GM13976 (cell line): Measurements from ENCODE around the gene IRF3.

ENCODE experiments used
- DNase-seq: peaks from one replicate; pipeline ENCODE4 v3.0.0; 2012; ENCODE audit warnings: low spot score
- CTCF ChIP-seq: IDR thresholded peaks from 2 replicates; pipeline ENCODE4 v1.5.1; 2012; ENCODE audit warnings: borderline replicate concordance, mild to moderate bottlenecking; ENCODE audit not compliant: insufficient read depth; ENCODE audit errors: extremely low read depth, missing control alignments, control extremely low read depth
- in situ Hi-C: fragments of 300-500 bp; cut with MboI; formaldehyde crosslinking; loops from one replicate; pipeline ENCODE4 v1.12.0; 2022; ENCODE audit warnings: low sequenced_read_pairs, mixed read lengths, inconsistent platforms; ENCODE audit not compliant: unreplicated experiment

IRF3 gene

GRCh38 chr19:49641688-49642491 lies 23.8 kb downstream of the IRF3 start, which contains the start of gene SCAF1:
Gene SCAF1, plus strand, starts transcription at chr19:49642209. Its CDS starts 2,818 bp downstream, at chr19:49645027.
- TF ChIP-seq CTCF = no peak
- peak; percentile 97 for DNase-seq
- in situ Hi-C loops = no loop called here

GRCh38 chr19:49640113-49640898 lies 25.4 kb downstream of the IRF3 start, which contains the start of gene RRAS:
Gene RRAS, minus strand, starts transcription at chr19:49640143. Its CDS starts 45 bp downstream, at chr19:49640098.
- peak; percentile 98 for DNase-seq
- TF ChIP-seq CTCF = no peak
- in situ Hi-C loops = no loop called here

- DNase-seq = no peak
- in situ Hi-C loops = no loop called here
- TF ChIP-seq CTCF = no peak
Measured at GRCh38 chr19:49639401-49640112, 26.1 kb downstream of the IRF3 start.

GRCh38 chr19:49637821-49638738 lies 27.6 kb downstream of the IRF3 start:
- TF ChIP-seq CTCF = no peak
- in situ Hi-C loops = no loop called here
- DNase-seq = no peak

- in situ Hi-C loops = no loop called here
- TF ChIP-seq CTCF = no peak
- no peak for DNase-seq
Measured at GRCh38 chr19:49636233-49636932, 29.3 kb downstream of the IRF3 start.
